Activated T-cell treated with anti-CD3 and anti-CD28 coated beads for 48 hours (primary cell): ENCODE data around the gene CYP4B1.

ENCODE experiments used
- DNase-seq: peaks from one replicate; pipeline ENCODE4 v3.0.0-alpha.2; 2020; ENCODE audit warnings: low read depth

CYP4B1 gene

GRCh38 chr1:46797696-46798470 is 963 bp upstream of the CYP4B1 start:
- DNase-seq = no peak

- DNase-seq = no peak
These were observed 1.9 kb downstream of the CYP4B1 start for GRCh38 chr1:46800742-46801141.

DNA sequence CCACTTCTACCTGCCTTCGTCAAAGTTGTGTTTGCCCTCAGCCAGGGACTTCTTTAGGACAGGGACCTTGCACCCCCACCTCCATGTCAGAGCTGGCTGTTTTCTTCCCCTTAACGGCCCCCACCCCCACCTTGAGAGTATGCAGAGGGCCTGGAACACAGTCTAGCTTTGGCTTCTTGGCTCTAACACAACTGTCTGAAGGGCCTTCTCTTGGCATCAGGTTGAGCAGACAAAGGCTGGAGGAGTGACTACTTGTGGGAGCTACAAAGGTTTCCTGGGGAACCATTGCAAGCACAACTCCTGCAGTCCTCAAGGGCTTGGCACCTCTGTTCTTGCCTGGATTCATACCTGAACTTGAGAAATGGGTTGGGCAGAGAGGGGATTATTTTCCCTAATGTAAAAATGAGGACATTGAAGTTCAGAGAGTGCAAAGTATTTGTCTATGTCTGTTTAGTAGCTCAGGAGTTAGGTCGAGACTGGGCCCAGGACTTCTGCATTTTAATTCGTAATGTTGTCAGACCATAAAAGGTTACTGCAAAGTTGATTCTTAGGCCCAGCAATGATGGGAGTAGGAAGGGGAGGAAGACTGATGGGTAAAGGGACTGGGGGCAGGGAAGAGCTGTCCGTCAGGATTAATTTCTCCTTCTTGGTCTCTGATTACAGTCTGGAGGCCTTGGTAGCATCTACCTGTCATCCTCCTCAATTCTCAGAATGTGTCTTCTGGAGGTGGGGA is 2.6 kb downstream of the CYP4B1 start:
- DNase-seq = no peak

DNA sequence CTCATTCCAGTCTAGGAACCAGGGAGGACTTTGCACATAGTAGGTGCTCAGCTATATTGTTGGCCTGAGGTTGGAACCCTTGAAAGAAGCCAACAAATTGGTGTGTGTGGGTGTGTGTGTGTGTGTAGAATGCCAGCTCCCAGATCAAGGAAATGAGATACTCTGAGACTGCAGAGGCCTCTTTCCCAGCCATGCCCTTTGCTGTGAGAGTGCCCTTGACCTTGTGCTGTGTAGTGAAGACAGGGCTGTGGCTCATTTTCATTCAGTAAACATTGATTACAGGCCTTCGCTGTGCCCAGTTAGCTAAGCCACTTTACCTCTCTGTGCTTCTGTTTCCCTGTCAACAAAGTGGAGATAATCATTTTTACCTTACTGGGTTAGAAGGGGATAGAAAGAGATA is 3.2 kb downstream of the CYP4B1 start:
- no peak for DNase-seq

- no peak for DNase-seq
These were observed 4.2 kb downstream of the CYP4B1 start for GRCh38 chr1:46802901-46803574.

GRCh38 chr1:46804027-46804889 is 5.4 kb downstream of the CYP4B1 start:
- no peak for DNase-seq

DNA sequence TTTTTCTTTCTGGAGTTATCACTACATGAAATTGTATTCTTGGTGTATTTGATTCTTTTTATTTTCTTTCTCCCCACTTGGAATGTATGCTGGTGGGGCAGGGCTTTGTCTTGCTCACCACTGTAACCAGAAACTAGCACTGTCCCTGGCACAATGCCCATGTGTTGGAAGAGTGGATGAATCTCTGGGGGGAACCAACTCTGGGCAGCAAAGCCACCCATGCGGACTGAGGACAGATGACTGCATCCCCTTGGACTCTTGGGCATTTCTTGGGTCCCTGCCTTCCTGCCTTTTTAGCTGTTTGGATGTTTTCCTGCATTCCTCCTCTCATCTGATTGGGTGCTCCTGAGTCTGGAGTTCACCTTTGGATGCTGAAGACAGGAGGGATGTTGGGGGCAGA is 6.1 kb downstream of the CYP4B1 start:
- no peak for DNase-seq

GRCh38 chr1:46805755-46806154 is 6.9 kb downstream of the CYP4B1 start:
- no peak for DNase-seq

DNA sequence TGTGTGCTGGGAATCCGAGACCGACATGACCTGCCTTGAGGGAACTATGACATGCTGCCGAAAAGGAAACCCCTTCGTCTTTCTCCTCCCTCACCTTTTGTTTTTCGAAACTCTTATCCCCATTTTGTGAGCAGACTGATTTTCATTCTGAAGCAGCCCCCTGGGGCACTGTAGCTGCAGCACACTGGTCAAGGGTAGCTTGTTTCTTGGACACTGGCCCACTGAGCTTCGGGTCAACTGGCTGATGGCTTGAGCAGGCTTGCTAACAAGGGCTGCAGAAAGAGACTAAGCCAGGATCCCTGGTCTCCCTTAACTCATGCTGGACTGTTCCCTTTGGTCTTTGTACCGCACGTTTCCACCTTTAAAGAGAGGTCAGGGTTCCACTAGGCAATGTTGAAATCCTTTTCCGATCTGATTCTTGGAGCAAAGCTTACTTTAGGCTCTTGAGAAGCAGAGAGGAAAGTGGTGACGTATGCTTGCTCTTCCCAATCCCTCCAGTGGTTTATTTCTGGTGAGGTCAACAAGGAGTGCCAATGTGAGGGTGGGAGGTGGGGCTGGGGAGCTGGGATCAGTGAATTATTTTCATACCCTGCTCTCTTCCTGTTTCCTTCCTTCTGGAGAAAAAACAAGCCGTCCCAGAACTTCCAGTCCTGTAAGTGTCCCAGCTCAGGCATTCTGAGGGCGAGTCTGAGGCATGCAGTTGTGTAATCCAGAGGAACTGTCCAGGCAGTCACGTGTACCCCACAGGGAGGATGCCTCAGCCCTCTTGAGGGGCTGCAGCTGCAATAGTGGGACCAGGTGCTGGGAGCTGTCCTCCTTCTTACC is 7.6 kb downstream of the CYP4B1 start:
- DNase-seq = no peak

GRCh38 chr1:46807046-46807972 is 8.5 kb downstream of the CYP4B1 start:
- DNase-seq = no peak

- no peak for DNase-seq
These were observed 10.2 kb downstream of the CYP4B1 start for GRCh38 chr1:46809071-46809470.

DNA sequence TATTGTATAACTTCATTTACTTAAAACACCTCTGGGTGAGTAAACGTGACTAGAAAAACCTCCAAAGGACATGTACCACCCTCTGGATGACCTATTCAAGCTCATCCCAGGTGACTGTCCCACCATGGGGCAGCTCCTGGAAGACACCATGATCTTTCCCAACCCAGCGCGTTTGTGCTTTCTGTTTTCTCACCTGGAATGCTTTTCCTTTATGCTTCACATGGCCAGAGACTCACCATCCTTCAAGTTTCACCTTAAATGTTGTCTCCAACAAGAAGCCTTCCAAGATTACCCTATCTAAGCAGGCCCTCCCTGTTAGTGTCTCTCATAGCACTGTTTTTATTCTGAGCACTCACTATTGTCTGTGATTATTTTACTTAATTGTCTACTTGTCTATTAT is 11.1 kb downstream of the CYP4B1 start:
- DNase-seq = no peak

- no peak for DNase-seq
These were observed 11.8 kb downstream of the CYP4B1 start for GRCh38 chr1:46810596-46810995.

DNA sequence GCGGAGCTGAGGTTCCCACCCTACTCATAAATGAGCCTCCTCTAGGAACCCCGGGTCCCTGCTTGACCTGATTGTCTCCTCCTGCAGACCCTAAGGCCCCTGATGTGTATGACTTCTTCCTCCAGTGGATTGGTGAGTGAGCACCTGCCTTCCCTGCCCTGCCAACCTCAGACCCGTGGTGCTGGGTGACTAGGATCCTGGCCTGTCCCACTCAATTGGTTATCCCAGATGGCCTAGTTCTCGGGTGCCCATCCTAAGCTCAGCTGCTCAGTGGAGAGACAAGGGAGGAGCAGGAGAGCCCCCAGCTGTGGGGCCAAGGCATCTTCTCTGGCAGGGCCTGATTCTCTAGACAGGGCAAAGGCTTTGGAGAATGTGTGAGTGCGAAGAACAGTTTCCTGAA is 12.2 kb downstream of the CYP4B1 start:
- no peak for DNase-seq

GRCh38 chr1:46812065-46812963 is 13.5 kb downstream of the CYP4B1 start:
- DNase-seq = no peak

DNA sequence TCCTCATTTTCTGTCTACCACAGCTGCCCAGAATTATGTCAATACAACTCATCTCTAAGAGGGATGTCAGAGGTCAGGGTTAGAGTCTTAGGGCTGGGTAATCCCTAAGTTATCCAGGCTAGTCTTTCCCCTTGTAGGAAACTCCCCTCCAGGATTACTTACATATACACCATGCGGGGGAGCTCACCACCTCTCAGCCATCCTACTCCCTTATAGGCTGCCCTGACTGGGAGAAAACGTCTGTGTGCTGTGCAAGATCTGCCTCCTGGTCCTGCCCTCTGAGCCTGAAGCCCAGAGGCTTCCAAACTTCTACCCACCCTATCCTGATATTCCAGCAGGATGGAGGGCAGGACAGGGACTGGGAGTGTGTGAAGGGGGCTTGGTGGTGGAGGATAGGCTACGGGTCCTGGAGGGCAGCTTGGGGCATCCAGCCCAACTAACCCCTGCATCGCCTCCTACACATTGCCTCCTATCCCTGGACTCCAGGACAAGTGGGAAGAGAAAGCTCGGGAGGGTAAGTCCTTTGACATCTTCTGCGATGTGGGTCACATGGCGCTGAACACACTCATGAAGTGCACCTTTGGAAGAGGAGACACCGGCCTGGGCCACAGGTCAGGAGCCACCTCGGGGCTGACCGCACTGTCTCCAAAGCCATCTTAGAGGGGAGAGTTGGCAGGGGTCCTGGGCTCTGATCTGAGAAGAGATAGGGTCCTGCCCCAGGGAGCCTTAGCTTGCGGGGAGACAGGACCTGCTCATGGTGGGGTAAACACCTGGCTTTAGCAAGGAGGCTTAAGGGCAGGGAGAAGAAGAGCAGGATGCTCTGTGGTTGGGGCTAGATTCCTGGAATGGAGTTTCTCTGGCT is 14.4 kb downstream of the CYP4B1 start:
- no peak for DNase-seq

GRCh38 chr1:46813858-46814396 is 15.1 kb downstream of the CYP4B1 start:
- DNase-seq = no peak

- DNase-seq = no peak
These were observed 16.3 kb downstream of the CYP4B1 start for GRCh38 chr1:46815133-46815532.
